Measurements from ENCODE around the gene RIOK2. TPM values are rescaled to one million over a fixed set of nuclear protein-coding genes. Genes with fewer than 3 reads are reported as not detected.
A peak's percentile ranks its signal among the peaks of the same experiment; 100 is the strongest.
"Not testable (repeated sequence)": the region's sequence is repeated elsewhere in the genome, so short reads cannot be mapped to it uniquely, and the experiment has no call there.

RIOK2 gene
- total RNA-seq, 1 experiment from 2014 or later, result 48.7 TPM

DNA sequence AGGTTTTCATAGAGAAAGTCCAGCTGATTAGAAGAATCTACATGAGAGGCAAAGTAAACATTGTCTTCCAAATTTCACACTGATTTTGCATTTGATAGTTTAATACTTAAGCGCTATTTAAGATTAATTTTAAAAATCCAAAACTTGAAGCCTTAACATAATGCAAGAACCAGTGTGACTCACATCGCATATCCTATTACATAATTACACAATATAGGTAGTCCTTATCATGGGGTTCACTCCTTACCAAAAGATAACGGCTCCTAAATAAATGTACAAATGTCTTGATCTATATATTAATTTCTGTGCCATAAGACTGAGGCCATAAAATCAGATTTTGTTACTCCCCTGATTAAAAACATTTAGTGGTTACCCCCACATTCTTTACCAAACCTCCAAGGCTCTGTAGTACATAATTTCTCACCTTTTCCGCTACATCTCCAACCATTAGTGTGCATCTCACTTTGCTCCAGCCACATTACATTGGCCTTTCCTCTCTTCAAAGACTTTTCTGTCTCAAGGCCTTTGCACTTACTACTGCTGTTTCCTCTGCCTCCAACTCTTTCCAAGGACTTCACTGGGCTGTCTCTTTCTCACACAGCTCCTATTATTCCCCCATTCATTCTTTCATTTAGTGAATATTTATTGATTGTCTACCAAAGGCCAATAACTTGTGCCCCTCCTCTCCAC is 1.0 kb downstream of the RIOK2 start:
- DNase-seq (ENCODE audit: low read depth, low spot score), result peak; percentile 6
- in situ Hi-C loops (cut with HindIII; ENCODE audit: low pct_unique_long_range_greater_than_20kb, low sequenced_read_pairs), result no loop called here

DNA sequence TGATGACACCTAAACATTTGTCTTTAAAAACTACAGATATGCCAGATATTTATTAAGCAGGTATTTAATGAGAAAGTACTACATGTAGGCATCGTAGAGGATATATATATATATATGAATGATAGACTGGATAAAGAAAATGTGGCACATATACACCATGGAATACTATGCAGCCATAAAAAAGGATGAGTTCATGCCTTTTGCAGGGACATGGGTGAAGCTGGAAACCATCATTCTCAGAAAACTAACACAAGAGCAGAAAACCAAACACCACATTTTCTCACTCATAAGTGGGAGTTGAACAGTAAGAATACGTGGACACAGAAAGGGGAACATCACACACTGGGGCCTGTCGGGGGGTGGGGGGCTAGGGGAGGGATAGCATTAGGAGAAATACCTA is 3.6 kb downstream of the RIOK2 start:
- DNase-seq (ENCODE audit: low read depth, low spot score); in situ Hi-C loops (cut with HindIII; ENCODE audit: low pct_unique_long_range_greater_than_20kb, low sequenced_read_pairs): not testable (repeated sequence)

GRCh38 chr5:97172227-97172626 is 10.8 kb downstream of the RIOK2 start:
- in situ Hi-C loops (cut with HindIII; ENCODE audit: low pct_unique_long_range_greater_than_20kb, low sequenced_read_pairs), result loop anchor here (25.0 kb wide), 2 partner anchors 285 to 410 kb away; partner anchors contain the start of gene ERAP2

GRCh38 chr5:97171703-97172102 is 11.3 kb downstream of the RIOK2 start:
- peak; percentile 22 for DNase-seq (ENCODE audit: low read depth, low spot score)
- in situ Hi-C loops (cut with HindIII; ENCODE audit: low pct_unique_long_range_greater_than_20kb, low sequenced_read_pairs), result loop anchor here (25.0 kb wide), 2 partner anchors 284 to 409 kb away; partner anchors contain the start of gene ERAP2

More at GRCh38 chr5:97172227-97172626, 10.8 kb downstream of the RIOK2 start:
- no peak for DNase-seq (ENCODE audit: low read depth, low spot score)

DNA sequence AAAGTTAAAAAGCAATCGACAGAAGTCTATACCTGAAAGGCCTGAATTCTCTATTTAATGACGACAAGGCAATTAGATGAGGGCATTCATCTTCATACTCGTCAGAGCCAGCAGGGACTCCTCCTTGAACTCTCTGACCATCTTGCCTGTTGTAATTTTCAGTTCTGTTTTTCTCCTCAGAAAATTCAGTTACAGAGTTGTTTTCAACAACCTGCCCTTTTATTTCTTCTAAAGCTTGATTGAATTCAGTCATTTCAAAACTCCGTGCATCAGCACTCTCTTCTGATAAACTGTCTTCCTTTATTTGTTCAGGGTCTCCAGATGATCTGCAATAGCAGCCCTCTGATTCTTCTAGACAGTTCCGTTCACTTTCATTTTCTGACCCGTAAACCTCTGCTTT is 15.6 kb downstream of the RIOK2 start:
- in situ Hi-C loops (cut with HindIII; ENCODE audit: low pct_unique_long_range_greater_than_20kb, low sequenced_read_pairs), result loop anchor here (25.0 kb wide), 2 partner anchors 280 to 405 kb away; partner anchors contain the start of gene ERAP2

DNA sequence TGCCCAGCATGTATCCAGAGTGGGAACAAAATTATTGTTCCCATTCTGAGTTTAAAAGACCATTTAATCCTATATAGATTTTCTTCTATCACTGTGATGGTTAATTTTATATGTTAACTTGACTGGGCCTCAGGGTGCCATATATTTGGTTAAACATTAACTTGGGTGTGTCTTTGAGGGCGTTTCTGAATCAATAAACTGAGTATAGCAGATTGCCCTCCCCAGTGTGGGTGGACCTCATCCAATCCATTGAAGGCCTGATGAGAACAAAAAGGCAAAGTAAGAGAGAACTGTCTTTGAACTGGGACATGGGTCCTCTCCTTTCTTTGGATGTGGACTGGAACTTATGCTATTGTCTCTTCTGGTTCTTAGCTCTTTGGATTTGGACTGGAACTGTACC is 17.3 kb downstream of the RIOK2 start:
- in situ Hi-C loops (cut with HindIII; ENCODE audit: low pct_unique_long_range_greater_than_20kb, low sequenced_read_pairs), result loop anchor here (25.0 kb wide), 2 partner anchors 278 to 403 kb away; partner anchors contain the start of gene ERAP2
- no peak for DNase-seq (ENCODE audit: low read depth, low spot score)

More for the DNA sequence above, 15.6 kb downstream of the RIOK2 start:
- no peak for DNase-seq (ENCODE audit: low read depth, low spot score)

DNA sequence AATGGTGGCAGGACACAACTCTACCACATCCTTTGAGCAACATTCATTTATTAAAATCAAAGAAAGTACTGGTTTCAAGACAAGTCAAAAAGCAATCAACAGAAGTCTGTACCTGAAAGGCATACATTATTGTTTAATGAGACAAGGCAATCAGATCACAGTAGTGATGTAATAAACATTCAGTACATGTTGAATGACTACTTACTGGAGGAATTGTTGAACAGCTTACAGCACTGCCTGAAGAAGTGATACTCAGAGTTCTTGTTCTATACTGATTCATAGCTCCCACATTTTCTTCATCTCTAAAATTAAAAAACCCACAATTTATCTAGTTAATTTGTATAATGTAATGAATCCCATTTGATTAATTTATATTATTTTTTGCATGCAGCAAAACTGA is 18.2 kb downstream of the RIOK2 start:
- no peak for DNase-seq (ENCODE audit: low read depth, low spot score)
- in situ Hi-C loops (cut with HindIII; ENCODE audit: low pct_unique_long_range_greater_than_20kb, low sequenced_read_pairs), result loop anchor here (25.0 kb wide), 2 partner anchors 278 to 403 kb away; partner anchors contain the start of gene ERAP2

DNA sequence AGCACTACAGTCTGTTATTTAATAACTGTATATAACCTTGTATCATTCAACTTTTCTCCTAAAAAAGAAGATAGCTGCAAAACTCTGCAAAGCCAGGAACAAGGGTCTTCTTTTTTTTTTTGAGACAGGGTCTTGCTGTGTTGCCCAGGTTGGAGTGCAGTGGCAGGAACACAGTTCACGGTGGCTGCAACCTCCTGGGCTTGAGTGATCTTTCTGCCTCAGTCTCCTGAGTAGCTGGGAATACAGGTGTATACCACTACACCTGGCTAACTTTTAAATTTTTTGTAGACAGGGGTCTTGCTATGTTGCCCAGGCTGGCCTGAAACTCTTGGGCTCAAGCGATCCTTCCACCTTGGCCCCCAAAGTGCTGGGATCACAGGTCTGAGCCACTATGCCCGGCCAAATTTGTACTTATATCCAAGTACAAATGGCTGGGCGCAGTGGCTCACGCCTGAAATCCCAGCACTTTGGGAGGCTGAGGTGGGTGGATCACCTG is 19.2 kb downstream of the RIOK2 start:
- in situ Hi-C loops (cut with HindIII; ENCODE audit: low pct_unique_long_range_greater_than_20kb, low sequenced_read_pairs), result loop anchor here (25.0 kb wide), 2 partner anchors 277 to 402 kb away; partner anchors contain the start of gene ERAP2
- DNase-seq (ENCODE audit: low read depth, low spot score), result no peak

- DNase-seq (ENCODE audit: low read depth, low spot score), result peak; percentile 42
- in situ Hi-C loops (cut with HindIII; ENCODE audit: low pct_unique_long_range_greater_than_20kb, low sequenced_read_pairs), result loop anchor here (25.0 kb wide), 2 partner anchors 276 to 401 kb away; partner anchors contain the start of gene ERAP2
Observed at GRCh38 chr5:97163360-97163764, 19.7 kb downstream of the RIOK2 start.

DNA sequence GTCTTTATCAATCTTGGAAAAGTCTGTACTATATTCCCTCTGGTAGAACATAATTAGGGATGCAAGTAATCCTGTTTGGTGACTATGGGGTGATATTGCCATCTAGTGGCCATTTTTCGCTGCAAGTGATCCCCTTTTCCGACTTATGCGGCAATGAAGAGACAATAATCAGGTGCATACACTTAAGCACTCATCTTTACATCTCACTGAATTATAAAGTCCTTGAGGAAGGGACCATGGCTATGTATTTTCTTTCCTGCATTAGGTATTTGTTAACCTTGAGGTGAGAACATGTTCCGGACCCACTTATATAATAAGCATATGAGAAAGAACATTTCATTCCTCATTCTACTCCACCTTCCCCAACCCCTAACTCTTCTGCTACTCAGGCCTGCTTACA is 21.0 kb downstream of the RIOK2 start:
- peak; percentile 81 for DNase-seq (ENCODE audit: low read depth, low spot score)
- in situ Hi-C loops (cut with HindIII; ENCODE audit: low pct_unique_long_range_greater_than_20kb, low sequenced_read_pairs), result loop anchor here (25.0 kb wide), 2 partner anchors 275 to 400 kb away; partner anchors contain the start of gene ERAP2

GRCh38 chr5:97157689-97158088 is 25.4 kb downstream of the RIOK2 start:
- in situ Hi-C loops (cut with HindIII; ENCODE audit: low pct_unique_long_range_greater_than_20kb, low sequenced_read_pairs), result loop anchor here (25.0 kb wide), 2 partner anchors 270 to 395 kb away; partner anchors contain the start of gene ERAP2
- DNase-seq (ENCODE audit: low read depth, low spot score), result no peak

DNA sequence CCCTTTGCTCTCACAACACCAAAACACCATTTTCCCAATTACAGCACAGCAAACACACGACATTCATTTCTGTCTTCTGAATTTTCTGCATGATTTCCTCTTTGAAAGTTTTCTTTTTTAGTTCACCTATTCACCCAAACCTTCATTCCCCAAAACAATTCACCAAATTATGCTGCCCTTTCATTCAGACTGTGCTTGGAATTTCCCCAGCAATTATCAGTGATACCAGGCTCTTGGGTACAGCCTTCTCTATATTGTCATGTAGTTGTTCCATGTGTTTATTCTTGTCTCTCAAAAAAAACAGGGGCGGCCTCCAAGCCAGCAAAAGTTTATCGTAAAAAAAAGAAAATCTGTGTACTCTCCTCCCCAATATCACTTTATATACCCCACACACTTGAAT is 31.7 kb downstream of the RIOK2 start:
- in situ Hi-C loops (cut with HindIII; ENCODE audit: low pct_unique_long_range_greater_than_20kb, low sequenced_read_pairs), result loop anchor here (25.0 kb wide), 2 partner anchors 264 to 389 kb away; partner anchors contain the start of gene ERAP2
- no peak for DNase-seq (ENCODE audit: low read depth, low spot score)

DNA sequence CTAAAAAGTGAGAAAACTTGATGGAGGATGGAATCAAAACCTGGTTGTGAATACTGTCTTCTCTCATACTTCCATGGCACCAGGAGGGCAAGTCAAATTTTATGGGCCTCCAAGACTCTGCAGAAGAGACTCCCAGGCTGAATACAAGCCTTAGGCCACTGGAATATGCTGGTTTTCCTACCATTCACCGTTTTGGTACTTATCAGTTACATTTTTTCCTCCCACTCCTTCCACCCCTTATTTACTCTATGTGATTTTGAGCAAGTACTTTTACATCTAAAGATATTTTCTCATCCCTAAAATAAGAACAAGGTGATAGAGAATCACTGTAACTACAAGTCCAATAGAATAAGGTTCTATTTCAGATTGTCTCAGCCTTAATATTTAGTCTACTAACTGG is 32.6 kb downstream of the RIOK2 start:
- in situ Hi-C loops (cut with HindIII; ENCODE audit: low pct_unique_long_range_greater_than_20kb, low sequenced_read_pairs), result loop anchor here (25.0 kb wide), 2 partner anchors 263 to 388 kb away; partner anchors contain the start of gene ERAP2
- DNase-seq (ENCODE audit: low read depth, low spot score), result no peak

DNA sequence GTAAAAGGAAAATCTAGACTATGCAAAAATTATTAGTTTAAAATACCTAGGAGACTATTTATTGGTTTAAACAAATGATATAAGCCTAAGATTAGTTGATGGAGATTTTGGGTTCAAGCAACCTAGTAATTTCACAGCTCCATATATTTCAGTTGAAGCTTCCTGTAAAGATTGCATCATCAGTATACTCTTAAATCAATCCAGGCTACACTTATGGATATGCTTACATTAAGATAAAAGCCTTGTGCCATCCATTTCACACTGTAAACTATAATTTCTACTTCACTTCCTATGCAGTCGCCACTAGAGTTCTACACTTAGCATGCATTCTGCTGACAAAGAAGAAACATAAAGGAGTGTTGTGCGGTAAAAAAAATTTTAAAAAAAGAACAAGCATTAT is 33.3 kb downstream of the RIOK2 start:
- DNase-seq (ENCODE audit: low read depth, low spot score), result no peak
- in situ Hi-C loops (cut with HindIII; ENCODE audit: low pct_unique_long_range_greater_than_20kb, low sequenced_read_pairs), result loop anchor here (25.0 kb wide), 2 partner anchors 262 to 387 kb away; partner anchors contain the start of gene ERAP2

DNA sequence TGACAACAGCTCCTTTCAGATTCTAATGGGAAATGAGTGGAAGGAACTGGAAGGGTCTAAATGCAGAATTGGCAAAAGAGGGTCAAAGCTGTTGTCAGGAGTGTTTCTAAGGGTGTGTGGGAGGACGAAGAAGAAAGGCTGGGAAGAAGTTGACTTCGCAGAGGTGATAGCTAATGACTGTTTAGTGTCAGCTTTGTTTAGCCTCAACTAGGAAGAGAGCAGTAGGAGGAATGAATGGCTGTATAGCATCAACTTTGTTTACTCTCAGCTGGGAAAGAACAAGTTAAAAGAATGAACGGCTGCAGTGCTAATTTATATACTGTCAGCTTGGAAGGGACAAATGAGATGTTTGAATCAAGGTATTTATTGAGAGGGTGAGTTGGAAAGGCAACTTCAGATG is 34.8 kb downstream of the RIOK2 start:
- in situ Hi-C loops (cut with HindIII; ENCODE audit: low pct_unique_long_range_greater_than_20kb, low sequenced_read_pairs), result no loop called here
- no peak for DNase-seq (ENCODE audit: low read depth, low spot score)

DNA sequence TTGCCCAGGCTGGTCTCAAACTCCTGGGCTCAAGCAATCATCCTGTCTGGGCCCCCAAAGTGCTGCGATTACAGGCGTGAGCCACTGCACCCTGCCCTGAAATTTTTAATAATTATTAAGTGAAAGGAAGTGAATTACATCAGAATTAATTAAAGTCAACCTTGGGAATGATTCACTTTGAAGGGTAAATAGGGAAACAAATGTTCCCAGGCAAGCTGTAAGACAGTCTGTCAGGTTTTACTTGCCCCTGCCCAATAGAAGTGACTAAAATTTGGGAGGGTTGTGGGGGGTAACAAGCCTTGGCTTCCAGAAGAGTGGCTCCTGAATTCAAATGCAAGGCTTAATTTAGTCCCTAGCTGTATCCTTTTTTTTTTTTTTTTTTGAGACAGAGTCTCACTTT is 39.3 kb downstream of the RIOK2 start:
- DNase-seq (ENCODE audit: low read depth, low spot score), result no peak
- in situ Hi-C loops (cut with HindIII; ENCODE audit: low pct_unique_long_range_greater_than_20kb, low sequenced_read_pairs), result no loop called here

- DNase-seq (ENCODE audit: low read depth, low spot score), result peak; percentile 67
- in situ Hi-C loops (cut with HindIII; ENCODE audit: low pct_unique_long_range_greater_than_20kb, low sequenced_read_pairs), result no loop called here
Observed at GRCh38 chr5:97142521-97143254, 40.4 kb downstream of the RIOK2 start, which contains the start of gene LIX1. TSS of gene LIX1 (minus strand) at chr5:97142611. CDS start at chr5:97142576, 35 bp downstream.

DNA sequence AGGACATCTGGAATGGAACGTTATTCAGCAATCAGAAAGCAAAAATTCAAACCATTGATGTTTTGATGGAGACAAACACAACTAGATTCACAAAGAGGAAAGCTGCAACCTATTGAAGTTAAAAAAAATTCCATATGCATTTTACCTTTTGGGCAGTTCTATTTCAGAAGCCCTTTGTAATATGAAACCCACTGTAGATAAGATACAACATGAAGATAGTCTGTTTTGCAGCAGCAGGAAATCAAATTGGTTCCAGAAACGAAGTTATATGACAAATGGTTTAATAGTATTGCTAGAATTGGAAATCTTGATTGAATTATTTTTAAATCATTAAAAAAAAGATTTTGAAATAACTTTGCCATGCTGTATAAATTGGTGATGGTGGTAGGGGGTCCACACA is 41.5 kb downstream of the RIOK2 start:
- no peak for DNase-seq (ENCODE audit: low read depth, low spot score)
- in situ Hi-C loops (cut with HindIII; ENCODE audit: low pct_unique_long_range_greater_than_20kb, low sequenced_read_pairs), result no loop called here

All from SK-MEL-5 (cell line).